HEK293 (cell line): Measurements from ENCODE around the gene LARP1.

Experiments
- ELK4 ChIP-seq: IDR thresholded peaks from 2 replicates; pipeline ENCODE4 v1.6.1; 2011; ENCODE audit warnings: mild to moderate bottlenecking, low read depth, low read length, borderline replicate concordance
- GLI4 ChIP-seq: fragments of 450-650 bp; formaldehyde crosslinking; IDR thresholded peaks from 2 replicates; pipeline ENCODE4 v1.5.1; 2016; ENCODE audit warnings: missing biosample characterization, missing genetic modification characterization
- INSM2 ChIP-seq: fragments of 450-650 bp; formaldehyde crosslinking; IDR thresholded peaks from 2 replicates; pipeline ENCODE4 v1.5.1; 2016; ENCODE audit warnings: missing biosample characterization, missing genetic modification characterization
- KLF1 ChIP-seq: fragments of 450-650 bp; formaldehyde crosslinking; IDR thresholded peaks from 2 replicates; pipeline ENCODE4 v1.5.1; 2016; ENCODE audit warnings: missing biosample characterization, missing genetic modification characterization
- PRDM6 ChIP-seq: fragments of 450-650 bp; formaldehyde crosslinking; IDR thresholded peaks from 2 replicates; pipeline ENCODE4 v1.5.1; 2017; ENCODE audit warnings: missing biosample characterization, missing genetic modification characterization
- ZNF549 ChIP-seq: fragments of 450-650 bp; IDR thresholded peaks from 2 replicates; pipeline ENCODE4 v1.5.1; 2018; ENCODE audit warnings: missing biosample characterization, missing genetic modification characterization, mild to moderate bottlenecking, inconsistent platforms, moderate library complexity
- ZNF623 ChIP-seq: fragments of 450-650 bp; formaldehyde crosslinking; IDR thresholded peaks from 2 replicates; pipeline ENCODE4 v1.5.1; 2016; ENCODE audit warnings: missing biosample characterization, missing genetic modification characterization
- TF ChIP-seq, protein P1 (sequence below): fragments of 450-650 bp; formaldehyde crosslinking; IDR thresholded peaks from 2 replicates; pipeline ENCODE4 v1.5.1; 2016; ENCODE audit warnings: missing biosample characterization, missing genetic modification characterization, low read depth
- TF ChIP-seq, protein P2 (sequence below): fragments of 450-650 bp; formaldehyde crosslinking; IDR thresholded peaks from 2 replicates; pipeline ENCODE4 v1.5.1; 2016; ENCODE audit warnings: missing biosample characterization, missing genetic modification characterization

- TF ChIP-seq, protein P1, sequence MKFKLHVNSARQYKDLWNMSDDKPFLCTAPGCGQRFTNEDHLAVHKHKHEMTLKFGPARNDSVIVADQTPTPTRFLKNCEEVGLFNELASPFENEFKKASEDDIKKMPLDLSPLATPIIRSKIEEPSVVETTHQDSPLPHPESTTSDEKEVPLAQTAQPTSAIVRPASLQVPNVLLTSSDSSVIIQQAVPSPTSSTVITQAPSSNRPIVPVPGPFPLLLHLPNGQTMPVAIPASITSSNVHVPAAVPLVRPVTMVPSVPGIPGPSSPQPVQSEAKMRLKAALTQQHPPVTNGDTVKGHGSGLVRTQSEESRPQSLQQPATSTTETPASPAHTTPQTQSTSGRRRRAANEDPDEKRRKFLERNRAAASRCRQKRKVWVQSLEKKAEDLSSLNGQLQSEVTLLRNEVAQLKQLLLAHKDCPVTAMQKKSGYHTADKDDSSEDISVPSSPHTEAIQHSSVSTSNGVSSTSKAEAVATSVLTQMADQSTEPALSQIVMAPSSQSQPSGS (tag by site-specific recombination): no peak
- TF ChIP-seq ZNF549 (no peak), INSM2 (tag by site-specific recombination) (no peak), KLF1 (no peak), GLI4 (no peak), ZNF623 (tag by site-specific recombination) (no peak), PRDM6 (no peak), ELK4 (no peak)
- TF ChIP-seq, protein P2, sequence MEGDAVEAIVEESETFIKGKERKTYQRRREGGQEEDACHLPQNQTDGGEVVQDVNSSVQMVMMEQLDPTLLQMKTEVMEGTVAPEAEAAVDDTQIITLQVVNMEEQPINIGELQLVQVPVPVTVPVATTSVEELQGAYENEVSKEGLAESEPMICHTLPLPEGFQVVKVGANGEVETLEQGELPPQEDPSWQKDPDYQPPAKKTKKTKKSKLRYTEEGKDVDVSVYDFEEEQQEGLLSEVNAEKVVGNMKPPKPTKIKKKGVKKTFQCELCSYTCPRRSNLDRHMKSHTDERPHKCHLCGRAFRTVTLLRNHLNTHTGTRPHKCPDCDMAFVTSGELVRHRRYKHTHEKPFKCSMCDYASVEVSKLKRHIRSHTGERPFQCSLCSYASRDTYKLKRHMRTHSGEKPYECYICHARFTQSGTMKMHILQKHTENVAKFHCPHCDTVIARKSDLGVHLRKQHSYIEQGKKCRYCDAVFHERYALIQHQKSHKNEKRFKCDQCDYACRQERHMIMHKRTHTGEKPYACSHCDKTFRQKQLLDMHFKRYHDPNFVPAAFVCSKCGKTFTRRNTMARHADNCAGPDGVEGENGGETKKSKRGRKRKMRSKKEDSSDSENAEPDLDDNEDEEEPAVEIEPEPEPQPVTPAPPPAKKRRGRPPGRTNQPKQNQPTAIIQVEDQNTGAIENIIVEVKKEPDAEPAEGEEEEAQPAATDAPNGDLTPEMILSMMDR: no peak
Observed at GRCh38 chr5:154741415-154741814, 13.8 kb upstream of the LARP1 start.
